Endothelial cell (in vitro differentiated cells): ENCODE measurements around the gene DNMT3A. TPM values are rescaled to one million over a fixed set of nuclear protein-coding genes. Genes with fewer than 3 reads are reported as not detected.

ENCODE experiments used
- DNase-seq: peaks from one replicate; pipeline ENCODE4 v3.0.0; 2021; ENCODE audit warnings: low spot score
- H3K27ac Mint-ChIP-seq: one replicate; pipeline ENCODE4 v1.8.0; 2021; ENCODE audit warnings: mixed read lengths, inconsistent platforms; ENCODE audit not compliant: unreplicated experiment
- H3K27me3 Mint-ChIP-seq: one replicate; pipeline ENCODE4 v1.8.0; 2021; ENCODE audit warnings: mild to moderate bottlenecking, moderate library complexity, mixed read lengths, inconsistent platforms; ENCODE audit not compliant: unreplicated experiment
- H3K36me3 Mint-ChIP-seq: one replicate; pipeline ENCODE4 v1.8.0; 2021; ENCODE audit warnings: mild to moderate bottlenecking, low read depth, mixed read lengths, inconsistent platforms; ENCODE audit not compliant: unreplicated experiment
- H3K4me1 Mint-ChIP-seq: one replicate; pipeline ENCODE4 v1.8.0; 2021; ENCODE audit warnings: mild to moderate bottlenecking, mixed read lengths, inconsistent platforms; ENCODE audit not compliant: unreplicated experiment
- H3K4me3 Mint-ChIP-seq: one replicate; pipeline ENCODE4 v1.8.0; 2021; ENCODE audit warnings: mild to moderate bottlenecking, mixed read lengths, inconsistent platforms; ENCODE audit not compliant: unreplicated experiment
- H3K9me3 Mint-ChIP-seq: one replicate; pipeline ENCODE4 v1.8.0; 2021; ENCODE audit warnings: mixed read lengths, inconsistent platforms; ENCODE audit not compliant: unreplicated experiment
- total RNA-seq: library from RNA; stranded (reverse); fragmentation: NEBNext Ultra II Directional; extraction: Animal tissue kit (Norgen Biotek cat#: 25700); gene quantifications from one replicate; pipeline ENCODE4 v1.2.1, GENCODE V29; 2021; ENCODE audit not compliant: unreplicated experiment
- TF ChIP-seq, protein P1 (sequence below): fragments of 200-600 bp; sonication (generic); IDR thresholded peaks from one replicate; pipeline ENCODE4 v1.5.0; 2021; ENCODE audit warnings: antibody characterized with exemption; ENCODE audit not compliant: unreplicated experiment

DNMT3A gene
- total RNA-seq, 1 donor from 2014 or later: 177 TPM

DNA sequence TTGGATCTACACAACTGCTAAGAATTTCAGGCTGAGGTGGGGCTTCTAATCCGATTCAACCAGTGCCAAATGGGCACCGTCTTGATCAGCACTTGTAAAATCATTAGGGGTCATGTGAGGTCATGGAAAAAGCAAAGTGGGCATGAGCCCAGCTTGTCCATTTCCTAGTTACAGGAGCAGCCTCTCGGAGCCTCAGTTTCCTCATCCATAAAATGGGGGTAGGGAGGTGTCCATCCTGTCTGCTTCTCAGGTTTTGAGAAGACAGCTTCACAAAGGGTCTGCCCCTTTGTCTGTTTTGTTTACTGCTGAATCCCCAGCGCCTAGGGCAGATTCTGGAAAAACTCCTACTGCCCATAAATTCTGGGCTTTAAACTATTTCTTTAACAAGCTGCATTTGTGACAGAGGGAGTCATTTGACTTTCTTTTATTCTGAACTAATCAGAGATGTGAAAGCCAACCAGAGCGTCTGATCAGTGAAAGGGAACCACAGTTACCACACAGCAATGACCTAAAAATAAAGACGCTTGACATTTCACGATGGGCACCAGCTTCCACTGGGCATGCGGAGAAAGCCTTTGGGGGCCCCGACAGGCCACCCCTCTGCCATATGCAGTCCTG lies 38.9 kb downstream of the DNMT3A start:
- Mint-ChIP-seq H3K27me3 (peaks cover 4% of the 10 kb centered on the region), H3K4me3 (no peak overlapping the region), H3K36me3 (peaks cover 6% of the 10 kb centered on the region)

DNA sequence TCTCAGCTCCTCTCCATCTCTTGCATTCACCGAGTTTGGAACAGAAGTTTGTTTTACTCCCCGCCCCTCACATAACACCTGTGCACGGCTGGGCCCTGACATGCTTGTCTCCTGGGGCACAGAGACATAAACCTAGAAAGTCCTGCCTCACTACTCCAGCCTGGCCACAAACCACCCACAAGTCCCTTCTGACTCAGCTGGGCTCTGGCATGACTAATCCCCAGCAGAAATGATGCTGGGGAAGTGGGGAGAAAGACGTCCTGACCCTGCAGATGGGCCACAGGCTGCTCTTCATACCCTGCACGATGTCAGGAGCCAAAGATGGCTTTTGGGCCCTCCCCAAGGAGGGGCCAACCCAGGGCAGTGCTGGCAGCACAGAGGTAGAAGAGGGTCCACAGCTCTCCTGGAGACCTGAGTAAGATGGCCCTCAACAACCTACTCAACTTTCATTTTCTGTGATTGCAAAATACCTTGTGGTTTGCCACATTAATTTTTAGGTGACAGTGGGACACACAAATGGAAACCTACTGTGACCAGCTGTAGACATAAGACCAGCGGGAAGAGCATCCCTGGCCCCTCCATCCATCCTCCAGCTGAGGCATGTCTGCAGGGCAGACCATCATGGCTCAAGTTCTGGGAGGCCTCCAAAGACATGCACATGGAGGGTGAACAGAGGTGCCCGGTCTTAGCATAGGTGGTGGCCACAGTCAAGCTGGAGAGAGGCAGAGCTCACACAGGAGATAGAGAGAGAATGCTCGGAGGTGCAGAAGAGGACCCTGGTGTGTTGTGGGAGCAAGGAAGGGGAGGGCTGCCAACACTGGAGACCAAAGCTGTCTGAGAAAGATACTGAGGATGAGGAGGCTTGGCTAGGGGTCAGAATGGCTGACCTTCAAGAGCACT lies 40.0 kb downstream of the DNMT3A start:
- DNase-seq: no peak
- H3K27me3 Mint-ChIP-seq: peaks cover 4% of the 10 kb centered on the region
- H3K27ac Mint-ChIP-seq: no peak overlapping the region
- TF ChIP-seq, protein P1, sequence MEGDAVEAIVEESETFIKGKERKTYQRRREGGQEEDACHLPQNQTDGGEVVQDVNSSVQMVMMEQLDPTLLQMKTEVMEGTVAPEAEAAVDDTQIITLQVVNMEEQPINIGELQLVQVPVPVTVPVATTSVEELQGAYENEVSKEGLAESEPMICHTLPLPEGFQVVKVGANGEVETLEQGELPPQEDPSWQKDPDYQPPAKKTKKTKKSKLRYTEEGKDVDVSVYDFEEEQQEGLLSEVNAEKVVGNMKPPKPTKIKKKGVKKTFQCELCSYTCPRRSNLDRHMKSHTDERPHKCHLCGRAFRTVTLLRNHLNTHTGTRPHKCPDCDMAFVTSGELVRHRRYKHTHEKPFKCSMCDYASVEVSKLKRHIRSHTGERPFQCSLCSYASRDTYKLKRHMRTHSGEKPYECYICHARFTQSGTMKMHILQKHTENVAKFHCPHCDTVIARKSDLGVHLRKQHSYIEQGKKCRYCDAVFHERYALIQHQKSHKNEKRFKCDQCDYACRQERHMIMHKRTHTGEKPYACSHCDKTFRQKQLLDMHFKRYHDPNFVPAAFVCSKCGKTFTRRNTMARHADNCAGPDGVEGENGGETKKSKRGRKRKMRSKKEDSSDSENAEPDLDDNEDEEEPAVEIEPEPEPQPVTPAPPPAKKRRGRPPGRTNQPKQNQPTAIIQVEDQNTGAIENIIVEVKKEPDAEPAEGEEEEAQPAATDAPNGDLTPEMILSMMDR: no peak
- peaks cover 4% of the 10 kb centered on the region for H3K4me1 Mint-ChIP-seq
- H3K4me3 Mint-ChIP-seq: no peak overlapping the region
- peaks cover 6% of the 10 kb centered on the region for H3K36me3 Mint-ChIP-seq
- H3K9me3 Mint-ChIP-seq: no peaks in the 10 kb centered on the region

More for the DNA sequence above, 38.9 kb downstream of the DNMT3A start:
- Mint-ChIP-seq H3K4me1 (peaks cover 4% of the 10 kb centered on the region), H3K9me3 (no peaks in the 10 kb centered on the region), H3K27ac (no peak overlapping the region)
- DNase-seq: no peak
- TF ChIP-seq, protein P1: no peak

DNA sequence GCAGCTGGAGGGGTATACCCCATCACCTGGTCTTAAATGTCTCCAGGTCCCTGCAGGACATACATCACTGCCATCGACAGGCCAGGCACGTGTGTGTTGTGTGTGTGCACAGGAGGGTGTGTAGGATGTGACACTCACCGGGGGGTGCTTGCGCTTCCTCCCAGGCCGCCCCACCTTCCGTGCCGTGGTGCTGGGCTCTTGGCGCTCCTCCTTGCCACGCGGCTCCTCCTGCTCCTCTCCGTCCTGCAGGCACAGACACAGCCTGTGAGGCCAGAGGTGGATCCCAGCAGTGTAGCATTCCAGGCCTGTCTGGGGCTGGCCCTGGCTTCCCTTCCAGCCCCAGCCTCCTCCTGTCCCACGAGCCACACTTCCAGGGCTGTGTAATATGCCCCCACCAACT lies 41.7 kb downstream of the DNMT3A start:
- Mint-ChIP-seq H3K4me3 (no peak overlapping the region), H3K4me1 (peaks cover 19% of the 10 kb centered on the region), H3K9me3 (no peaks in the 10 kb centered on the region), H3K36me3 (peaks cover 6% of the 10 kb centered on the region), H3K27ac (no peak overlapping the region), H3K27me3 (peaks cover 9% of the 10 kb centered on the region)
- TF ChIP-seq, protein P1: no peak
- no peak for DNase-seq

DNA sequence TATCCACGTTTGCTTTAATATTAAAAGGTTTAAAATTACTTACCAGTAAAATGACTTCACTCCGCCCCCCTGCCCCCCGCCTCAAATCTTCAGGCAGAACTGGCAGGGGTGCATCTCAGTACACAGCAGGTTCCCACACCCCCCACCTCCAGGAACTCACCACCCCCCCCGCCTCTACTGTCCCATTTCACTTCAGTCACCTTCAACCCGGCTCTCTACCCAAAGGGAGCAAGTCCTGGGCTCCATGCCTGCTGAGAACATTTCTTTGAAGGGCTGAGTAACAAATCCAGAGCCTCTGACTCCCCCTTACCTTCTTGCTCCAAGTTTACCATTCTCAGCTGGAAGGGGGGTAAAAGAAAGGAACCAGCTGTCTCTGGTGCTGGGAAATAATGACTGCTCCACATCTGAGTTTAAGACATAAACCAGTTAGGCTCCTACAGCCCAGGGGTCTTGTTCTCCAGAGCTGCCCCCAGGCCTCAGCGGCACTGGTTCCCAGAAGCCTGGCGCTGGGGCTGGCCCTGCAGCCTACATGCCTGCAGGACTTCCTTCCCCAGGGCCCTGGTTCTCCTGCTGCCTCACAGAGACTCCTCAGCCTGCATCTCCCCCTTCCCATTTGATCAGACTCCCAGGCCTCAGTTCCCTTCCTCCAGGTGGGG lies 42.8 kb downstream of the DNMT3A start:
- TF ChIP-seq, protein P1: no peak

More for the DNA sequence above, 42.8 kb downstream of the DNMT3A start:
- Mint-ChIP-seq H3K36me3 (peaks cover 6% of the 10 kb centered on the region), H3K27me3 (peaks cover 7% of the 10 kb centered on the region), H3K9me3 (no peaks in the 10 kb centered on the region), H3K4me1 (peaks cover 20% of the 10 kb centered on the region), H3K4me3 (no peak overlapping the region), H3K27ac (no peak overlapping the region)
- DNase-seq: no peak
